ENCODE results near the gene PPP1R1B.

Gene PPP1R1B

GRCh38 chr17:39600997-39601597 is 25.7 kb upstream of the PPP1R1B start:
- DNase-seq = no peak

GRCh38 chr17:39601758-39602532 is 24.8 kb upstream of the PPP1R1B start:
- no peak for DNase-seq

GRCh38 chr17:39602533-39603303 is 24.0 kb upstream of the PPP1R1B start:
- DNase-seq = no peak

- no peak for DNase-seq
Observed at GRCh38 chr17:39603304-39604016, 23.3 kb upstream of the PPP1R1B start.

- DNase-seq = no peak
Observed at GRCh38 chr17:39604911-39605491, 21.8 kb upstream of the PPP1R1B start.

- DNase-seq = no peak
Observed at GRCh38 chr17:39605492-39606433, 21.0 kb upstream of the PPP1R1B start.

GRCh38 chr17:39606434-39607056 is 20.2 kb upstream of the PPP1R1B start:
- no peak for DNase-seq

- no peak for DNase-seq
Observed at GRCh38 chr17:39607057-39607850, 19.5 kb upstream of the PPP1R1B start.

- DNase-seq = no peak
Observed at GRCh38 chr17:39607851-39608130, 19.0 kb upstream of the PPP1R1B start, which contains the start of gene NEUROD2. NEUROD2 (minus strand) TSS chr17:39607920; CDS start chr17:39606599, 1,321 bp downstream.

- no peak for DNase-seq
Observed at GRCh38 chr17:39608142-39608981, 18.4 kb upstream of the PPP1R1B start.

GRCh38 chr17:39609416-39610025 is 17.2 kb upstream of the PPP1R1B start:
- DNase-seq = no peak

- no peak for DNase-seq
Observed at GRCh38 chr17:39611401-39612112, 15.2 kb upstream of the PPP1R1B start.

- no peak for DNase-seq
Observed at GRCh38 chr17:39612291-39612894, 14.4 kb upstream of the PPP1R1B start.

GRCh38 chr17:39612935-39613464 is 13.8 kb upstream of the PPP1R1B start:
- no peak for DNase-seq

GRCh38 chr17:39614545-39615157 is 12.1 kb upstream of the PPP1R1B start:
- no peak for DNase-seq

- no peak for DNase-seq
Observed at GRCh38 chr17:39615434-39615833, 11.3 kb upstream of the PPP1R1B start.

GRCh38 chr17:39617100-39617445 is 9.7 kb upstream of the PPP1R1B start:
- DNase-seq = no peak
